Measurements from ENCODE around the gene SMIM35.

Gene SMIM35

DNA sequence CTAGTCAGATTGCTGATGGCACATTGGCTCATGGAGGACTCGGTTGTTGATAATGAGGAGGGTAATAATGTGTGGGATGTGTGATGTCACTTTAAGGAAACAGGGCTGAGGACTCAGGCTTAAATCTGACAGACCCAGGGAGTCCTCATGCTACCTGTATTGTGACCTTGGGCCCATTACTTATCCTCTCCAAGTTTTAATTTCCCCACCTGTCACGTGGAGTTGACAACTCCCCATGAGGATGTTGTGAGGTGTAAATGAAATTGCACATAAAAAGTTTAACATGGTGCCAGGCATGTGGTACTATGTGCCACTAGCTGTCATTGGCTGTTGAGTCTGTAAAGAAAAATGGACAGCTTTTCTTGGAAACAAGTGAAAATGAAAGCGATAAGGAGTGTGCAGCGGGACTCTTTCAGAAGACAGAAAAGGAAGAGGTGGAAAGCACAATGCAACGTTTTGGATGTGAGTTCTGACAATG lies 85.2 kb downstream of the SMIM35 start:
- peaks cover 6% of the 10 kb centered on the region; the same call in 1 of the 2 replicates for H3K36me3 ChIP-seq (ENCODE audit: low read length)
- TF ChIP-seq, protein P1, sequence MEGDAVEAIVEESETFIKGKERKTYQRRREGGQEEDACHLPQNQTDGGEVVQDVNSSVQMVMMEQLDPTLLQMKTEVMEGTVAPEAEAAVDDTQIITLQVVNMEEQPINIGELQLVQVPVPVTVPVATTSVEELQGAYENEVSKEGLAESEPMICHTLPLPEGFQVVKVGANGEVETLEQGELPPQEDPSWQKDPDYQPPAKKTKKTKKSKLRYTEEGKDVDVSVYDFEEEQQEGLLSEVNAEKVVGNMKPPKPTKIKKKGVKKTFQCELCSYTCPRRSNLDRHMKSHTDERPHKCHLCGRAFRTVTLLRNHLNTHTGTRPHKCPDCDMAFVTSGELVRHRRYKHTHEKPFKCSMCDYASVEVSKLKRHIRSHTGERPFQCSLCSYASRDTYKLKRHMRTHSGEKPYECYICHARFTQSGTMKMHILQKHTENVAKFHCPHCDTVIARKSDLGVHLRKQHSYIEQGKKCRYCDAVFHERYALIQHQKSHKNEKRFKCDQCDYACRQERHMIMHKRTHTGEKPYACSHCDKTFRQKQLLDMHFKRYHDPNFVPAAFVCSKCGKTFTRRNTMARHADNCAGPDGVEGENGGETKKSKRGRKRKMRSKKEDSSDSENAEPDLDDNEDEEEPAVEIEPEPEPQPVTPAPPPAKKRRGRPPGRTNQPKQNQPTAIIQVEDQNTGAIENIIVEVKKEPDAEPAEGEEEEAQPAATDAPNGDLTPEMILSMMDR (IDR thresholded peaks at IDR 0.05; ENCODE audit: insufficient read depth, low read length, poor library complexity, severe bottlenecking) = no peak
- TF ChIP-seq EZH2phosphoT487 (conservative IDR thresholded peaks at IDR 0.05; ENCODE audit: low read length) = no peak
- H3F3A ChIP-seq (ENCODE audit: insufficient read depth) = peaks cover 20% of the 10 kb centered on the region; the same call in 1 of the 2 replicates
- no peak overlapping the region for H3K4me2 ChIP-seq (ENCODE audit: low read depth, low read length, poor library complexity, severe bottlenecking)
- H3K9me2 ChIP-seq (replicated peaks; ENCODE audit: insufficient read depth, low read length) = no peaks in the 10 kb centered on the region
- no peaks in the 10 kb centered on the region for H3K79me2 ChIP-seq (ENCODE audit: insufficient read depth, low read length)
- no peaks in the 10 kb centered on the region for H4K20me1 ChIP-seq (ENCODE audit: low read depth, low read length)
- no peak overlapping the region for H3K9ac ChIP-seq (ENCODE audit: low read length)
- H3K9me3 ChIP-seq (ENCODE audit: insufficient read depth, low read length) = no peaks in the 10 kb centered on the region
- H2AFZ ChIP-seq (ENCODE audit: low read depth, low read length, severe bottlenecking) = no peak overlapping the region
- H3K27me3 ChIP-seq (ENCODE audit: low read length) = no peaks in the 10 kb centered on the region
- H3K27ac ChIP-seq (ENCODE audit: low read depth, low read length) = peak overlapping the region; percentile 21; the same call in 1 of the 2 replicates
- H3K4me3 ChIP-seq (ENCODE audit: insufficient read depth, low read length, poor library complexity, severe bottlenecking) = no peak overlapping the region

DNA sequence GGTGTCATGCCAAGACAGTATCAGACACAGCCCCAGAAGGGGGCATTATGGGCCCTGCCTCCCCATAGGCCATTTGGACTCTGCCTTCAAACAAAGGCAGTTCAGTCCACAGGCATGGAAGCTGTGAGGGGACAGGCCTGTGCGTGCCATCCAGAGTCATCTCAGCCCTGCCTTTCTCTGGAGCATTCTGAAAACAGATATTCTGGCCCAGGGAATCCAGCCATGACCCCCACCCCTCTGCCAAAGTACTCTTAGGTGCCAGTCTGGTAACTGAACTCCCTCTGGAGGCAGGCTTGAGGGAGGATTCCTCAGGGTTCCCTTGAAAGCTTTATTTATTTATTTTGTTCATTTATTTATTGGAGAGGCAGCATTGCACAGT lies 85.9 kb downstream of the SMIM35 start:
- no peak overlapping the region for H3K9ac ChIP-seq (ENCODE audit: low read length)
- H3F3A ChIP-seq (ENCODE audit: insufficient read depth) = 0 out of 2 replicates have a peak, but pooled peaks cover 17% of the 10 kb centered on the region
- no peak overlapping the region for H3K4me3 ChIP-seq (ENCODE audit: insufficient read depth, low read length, poor library complexity, severe bottlenecking)
- H3K27ac ChIP-seq (ENCODE audit: low read depth, low read length) = peak overlapping the region; percentile 21; the same call in 1 of the 2 replicates
- no peaks in the 10 kb centered on the region for H4K20me1 ChIP-seq (ENCODE audit: low read depth, low read length)
- no peaks in the 10 kb centered on the region for H3K9me2 ChIP-seq (replicated peaks; ENCODE audit: insufficient read depth, low read length)
- H2AFZ ChIP-seq (ENCODE audit: low read depth, low read length, severe bottlenecking) = no peak overlapping the region
- H3K4me2 ChIP-seq (ENCODE audit: low read depth, low read length, poor library complexity, severe bottlenecking) = no peak overlapping the region
- H3K27me3 ChIP-seq (ENCODE audit: low read length) = no peaks in the 10 kb centered on the region
- H3K79me2 ChIP-seq (ENCODE audit: insufficient read depth, low read length) = no peaks in the 10 kb centered on the region
- H3K36me3 ChIP-seq (ENCODE audit: low read length) = peaks cover 7% of the 10 kb centered on the region; the same call in 1 of the 2 replicates
- no peak for TF ChIP-seq EZH2phosphoT487 (conservative IDR thresholded peaks at IDR 0.05; ENCODE audit: low read length)
- TF ChIP-seq, protein P1 (IDR thresholded peaks at IDR 0.05; ENCODE audit: insufficient read depth, low read length, poor library complexity, severe bottlenecking) = no peak
- no peaks in the 10 kb centered on the region for H3K9me3 ChIP-seq (ENCODE audit: insufficient read depth, low read length)

DNA sequence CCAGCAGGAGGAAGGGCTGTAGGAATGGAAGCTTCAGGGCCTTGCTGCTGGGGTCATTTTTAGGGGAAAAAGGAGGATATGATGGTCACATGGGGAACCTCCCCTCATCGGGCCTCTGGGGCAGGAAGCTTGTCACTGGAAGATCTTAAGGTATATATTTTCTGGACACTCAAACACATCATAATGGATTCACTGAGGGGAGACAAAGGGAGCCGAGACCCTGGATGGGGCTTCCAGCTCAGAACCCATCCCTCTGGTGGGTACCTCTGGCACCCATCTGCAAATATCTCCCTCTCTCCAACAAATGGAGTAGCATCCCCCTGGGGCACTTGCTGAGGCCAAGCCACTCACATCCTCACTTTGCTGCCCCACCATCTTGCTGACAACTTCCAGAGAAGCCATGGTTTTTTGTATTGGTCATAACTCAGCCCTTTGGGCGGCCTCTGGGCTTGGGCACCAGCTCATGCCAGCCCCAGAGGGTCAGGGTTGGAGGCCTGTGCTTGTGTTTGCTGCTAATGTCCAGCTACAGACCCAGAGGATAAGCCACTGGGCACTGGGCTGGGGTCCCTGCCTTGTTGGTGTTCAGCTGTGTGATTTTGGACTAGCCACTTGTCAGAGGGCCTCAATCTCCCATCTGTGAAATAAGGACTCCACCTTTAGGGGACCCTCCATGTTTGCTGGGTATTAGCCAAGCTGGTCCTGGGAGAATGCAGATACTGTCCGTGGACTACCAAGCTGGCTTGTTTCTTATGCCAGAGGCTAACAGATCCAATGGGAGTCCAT lies 86.5 kb downstream of the SMIM35 start:
- H3K4me2 ChIP-seq (ENCODE audit: low read depth, low read length, poor library complexity, severe bottlenecking) = no peak overlapping the region
- H3K27me3 ChIP-seq (ENCODE audit: low read length) = no peaks in the 10 kb centered on the region
- no peak overlapping the region for H2AFZ ChIP-seq (ENCODE audit: low read depth, low read length, severe bottlenecking)
- H3K4me3 ChIP-seq (ENCODE audit: insufficient read depth, low read length, poor library complexity, severe bottlenecking) = no peak overlapping the region
- no peaks in the 10 kb centered on the region for H3K9me3 ChIP-seq (ENCODE audit: insufficient read depth, low read length)
- H3K9me2 ChIP-seq (replicated peaks; ENCODE audit: insufficient read depth, low read length) = no peaks in the 10 kb centered on the region
- H4K20me1 ChIP-seq (ENCODE audit: low read depth, low read length) = no peaks in the 10 kb centered on the region
- 0 out of 2 replicates have a peak overlapping the region, but pooled peaks have one; percentile 21 for H3K27ac ChIP-seq (ENCODE audit: low read depth, low read length)
- H3K79me2 ChIP-seq (ENCODE audit: insufficient read depth, low read length) = no peaks in the 10 kb centered on the region
- H3K36me3 ChIP-seq (ENCODE audit: low read length) = peaks cover 13% of the 10 kb centered on the region; the same call in 1 of the 2 replicates
- 0 out of 2 replicates have a peak, but pooled peaks cover 17% of the 10 kb centered on the region for H3F3A ChIP-seq (ENCODE audit: insufficient read depth)
- TF ChIP-seq, protein P1 (IDR thresholded peaks at IDR 0.05; ENCODE audit: insufficient read depth, low read length, poor library complexity, severe bottlenecking) = no peak
- TF ChIP-seq EZH2phosphoT487 (conservative IDR thresholded peaks at IDR 0.05; ENCODE audit: low read length) = no peak
- no peak overlapping the region for H3K9ac ChIP-seq (ENCODE audit: low read length)

Measured in SU-DHL-6 (cell line).